ENCODE data around the gene PRKCA.

GRCh38 chr17:66407864-66408263 lies 105.5 kb downstream of the PRKCA start:
- TF ChIP-seq CREB1 (IDR thresholded peaks at IDR 0.05; ENCODE audit: low read depth) (no peak), RAD21 (IDR thresholded peaks at IDR 0.05; ENCODE audit: low read depth) (no peak), TEAD4 (IDR thresholded peaks at IDR 0.05) (no peak), EGR1 (IDR thresholded peaks at IDR 0.05) (no peak), MAX (IDR thresholded peaks at IDR 0.05) (no peak), TAF1 (IDR thresholded peaks at IDR 0.05; ENCODE audit: low read depth) (no peak), NFIC (IDR thresholded peaks at IDR 0.05) (no peak), USF1 (IDR thresholded peaks at IDR 0.05) (no peak)
